Osteoblast (primary cell): ENCODE results near the gene TMEM245. TPM values are rescaled to one million over a fixed set of nuclear protein-coding genes. Genes with fewer than 3 reads are reported as not detected.

Experiments
- DNase-seq: peaks from one replicate; pipeline ENCODE4 v3.0.0; 2011; ENCODE audit warnings: low spot score, mixed read lengths; ENCODE audit not compliant: insufficient read length; ENCODE audit errors: missing footprints
- H2AFZ ChIP-seq: 2 replicates; pipeline ENCODE4 v1.6.0; 2011; ENCODE audit warnings: mild to moderate bottlenecking, low read length
- H3K27ac ChIP-seq: 2 replicates; pipeline ENCODE4 v1.5.1; 2011; ENCODE audit warnings: mild to moderate bottlenecking, low read depth, low read length, moderate library complexity
- H3K27me3 ChIP-seq: 2 replicates; pipeline ENCODE4 v1.6.0; 2012; ENCODE audit warnings: mild to moderate bottlenecking, control low read depth, inconsistent platforms, low read length, moderate library complexity; ENCODE audit not compliant: insufficient read depth
- H3K36me3 ChIP-seq: 2 replicates; pipeline ENCODE4 v1.5.1; 2011; ENCODE audit warnings: mild to moderate bottlenecking, low read length, control low read depth, moderate library complexity; ENCODE audit not compliant: insufficient read depth
- H3K4me1 ChIP-seq: 2 replicates; pipeline ENCODE4 v1.5.1; 2011; ENCODE audit warnings: mild to moderate bottlenecking, low read length, control low read depth, moderate library complexity; ENCODE audit not compliant: insufficient read depth
- H3K4me2 ChIP-seq: 2 replicates; pipeline ENCODE4 v1.6.0; 2011; ENCODE audit warnings: mild to moderate bottlenecking, low read length; ENCODE audit not compliant: insufficient read depth
- H3K4me3 ChIP-seq: fragments of 200-600 bp; sonication (generic); 3 replicates; pipeline ENCODE4 v1.5.1; 2012; ENCODE audit warnings: mild to moderate bottlenecking, low read length, inconsistent platforms; ENCODE audit not compliant: insufficient read depth
- H3K79me2 ChIP-seq: 2 replicates; pipeline ENCODE4 v1.6.0; 2012; ENCODE audit warnings: mild to moderate bottlenecking, low read length, control low read depth, inconsistent platforms; ENCODE audit not compliant: insufficient read depth
- H3K9me3 ChIP-seq: 2 replicates; pipeline ENCODE4 v1.5.1; 2011; ENCODE audit warnings: low read depth, low read length, control low read depth
- H4K20me1 ChIP-seq: 2 replicates; pipeline ENCODE4 v1.6.0; 2012; ENCODE audit warnings: mild to moderate bottlenecking, low read length, control low read depth; ENCODE audit not compliant: insufficient read depth
- total RNA-seq: library from RNA; depleted of rRNA; stranded (reverse); fragments of >200 nt; gene quantifications from 2 replicates; pipeline ENCODE4 v1.2.3, GENCODE V29; 2012
- TF ChIP-seq, protein P1 (sequence below): IDR thresholded peaks from 2 replicates; pipeline ENCODE4 v1.5.1; 2011; ENCODE audit warnings: mild to moderate bottlenecking, low read depth, low read length, moderate library complexity; ENCODE audit errors: extremely low read depth

Gene TMEM245
- total RNA-seq, 1 donor, result 45.2 TPM

GRCh38 chr9:109121232-109121796, 1.6 kb upstream of the TMEM245 start:
- Histone ChIP-seq H3K9me3 (no peaks in the 10 kb centered on the region), H3K4me3 (no peak overlapping the region), H4K20me1 (peaks cover 19% of the 10 kb centered on the region), H3K27me3 (no peaks in the 10 kb centered on the region), H3K27ac (no peak overlapping the region), H3K36me3 (no peaks in the 10 kb centered on the region), H3K79me2 (peaks cover 31% of the 10 kb centered on the region), H2AFZ (no peak overlapping the region), H3K4me1 (peaks cover 23% of the 10 kb centered on the region), H3K4me2 (no peak overlapping the region)
- DNase-seq, result peak; percentile 79
- TF ChIP-seq, protein P1, sequence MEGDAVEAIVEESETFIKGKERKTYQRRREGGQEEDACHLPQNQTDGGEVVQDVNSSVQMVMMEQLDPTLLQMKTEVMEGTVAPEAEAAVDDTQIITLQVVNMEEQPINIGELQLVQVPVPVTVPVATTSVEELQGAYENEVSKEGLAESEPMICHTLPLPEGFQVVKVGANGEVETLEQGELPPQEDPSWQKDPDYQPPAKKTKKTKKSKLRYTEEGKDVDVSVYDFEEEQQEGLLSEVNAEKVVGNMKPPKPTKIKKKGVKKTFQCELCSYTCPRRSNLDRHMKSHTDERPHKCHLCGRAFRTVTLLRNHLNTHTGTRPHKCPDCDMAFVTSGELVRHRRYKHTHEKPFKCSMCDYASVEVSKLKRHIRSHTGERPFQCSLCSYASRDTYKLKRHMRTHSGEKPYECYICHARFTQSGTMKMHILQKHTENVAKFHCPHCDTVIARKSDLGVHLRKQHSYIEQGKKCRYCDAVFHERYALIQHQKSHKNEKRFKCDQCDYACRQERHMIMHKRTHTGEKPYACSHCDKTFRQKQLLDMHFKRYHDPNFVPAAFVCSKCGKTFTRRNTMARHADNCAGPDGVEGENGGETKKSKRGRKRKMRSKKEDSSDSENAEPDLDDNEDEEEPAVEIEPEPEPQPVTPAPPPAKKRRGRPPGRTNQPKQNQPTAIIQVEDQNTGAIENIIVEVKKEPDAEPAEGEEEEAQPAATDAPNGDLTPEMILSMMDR, result no peak

- Histone ChIP-seq H3K79me2 (peaks cover 42% of the 10 kb centered on the region), H2AFZ (peak overlapping the region; percentile 7), H3K36me3 (no peaks in the 10 kb centered on the region), H3K27me3 (no peaks in the 10 kb centered on the region), H4K20me1 (peaks cover 26% of the 10 kb centered on the region), H3K27ac (no peak overlapping the region), H3K4me3 (peak overlapping the region; percentile 81), H3K4me2 (peak overlapping the region; percentile 65), H3K4me1 (peaks cover 29% of the 10 kb centered on the region), H3K9me3 (no peaks in the 10 kb centered on the region)
- no peak for DNase-seq
- TF ChIP-seq, protein P1, result no peak
These were observed 550 bp upstream of the TMEM245 start for GRCh38 chr9:109120204-109120789.

DNA sequence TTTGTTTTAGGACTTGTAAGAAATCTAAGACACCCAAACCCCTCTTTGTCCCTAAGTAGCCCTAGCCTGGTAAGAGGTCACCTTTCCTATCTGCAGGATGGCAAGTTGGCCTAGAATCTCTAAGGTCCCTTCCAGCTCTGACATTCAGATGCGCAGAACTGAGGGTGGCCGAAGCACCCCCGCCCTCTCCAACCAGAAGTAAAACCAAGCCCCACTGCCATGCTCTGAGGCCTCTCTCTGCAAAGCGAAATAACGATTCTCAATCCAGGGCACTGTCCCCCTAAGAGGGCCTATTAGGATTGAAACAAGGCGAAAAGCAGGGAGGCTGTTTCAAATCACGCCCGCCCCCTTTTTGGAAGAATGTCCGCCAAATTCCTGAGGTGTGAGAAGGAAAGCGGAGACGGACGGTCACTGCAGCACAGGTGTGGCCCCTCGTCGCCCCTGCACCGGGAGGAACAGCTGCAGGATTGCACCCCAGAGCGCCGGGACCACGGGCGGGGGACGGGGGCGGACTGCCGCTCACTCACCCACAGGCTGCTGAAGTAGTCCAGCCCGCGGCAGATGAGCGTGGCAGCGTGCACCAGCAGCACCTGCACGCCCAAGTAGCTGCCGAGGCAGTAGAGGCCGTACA, 824 bp downstream of the TMEM245 start:
- Histone ChIP-seq H2AFZ (peak overlapping the region; percentile 83), H3K79me2 (peaks cover 55% of the 10 kb centered on the region), H3K4me1 (peaks cover 43% of the 10 kb centered on the region), H3K36me3 (no peaks in the 10 kb centered on the region), H3K4me2 (peak overlapping the region; percentile 83), H3K27ac (peak overlapping the region; percentile 67), H4K20me1 (peaks cover 30% of the 10 kb centered on the region), H3K4me3 (peak overlapping the region; percentile 81), H3K27me3 (no peaks in the 10 kb centered on the region), H3K9me3 (no peaks in the 10 kb centered on the region)
- DNase-seq, result peak; percentile 38
- TF ChIP-seq, protein P1, result no peak
